NCI-H2107 treated with DMSO at 0.1 percent for 48 hours (cell line): Measurements from ENCODE around the gene RPS3.

Experiments
- DNase-seq: peaks from one replicate; lab custom pipeline; 2025; ENCODE audit not compliant: unreplicated experiment; lab: John Stamatoyannopoulos, UW

RPS3 gene

DNA sequence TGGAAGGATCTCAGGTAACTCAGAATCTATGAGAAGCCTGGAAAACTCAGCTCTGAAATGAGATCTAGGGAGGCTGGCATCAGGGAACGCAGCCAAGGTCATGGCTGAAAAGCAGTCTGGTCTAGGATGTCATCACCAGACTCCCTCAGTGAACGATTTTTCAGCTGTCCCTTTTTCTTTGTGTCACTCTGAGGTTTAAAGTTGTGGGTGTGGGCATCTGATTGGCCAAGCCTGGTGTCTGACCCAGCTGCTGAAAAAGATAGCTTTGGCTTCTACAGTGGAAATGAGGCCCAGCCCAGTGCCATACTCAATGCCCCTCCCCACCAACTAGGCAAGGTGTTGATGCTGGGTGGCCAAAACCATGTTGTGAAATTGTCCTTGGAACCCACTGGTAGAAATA is 14.5 kb downstream of the RPS3 start:
- peak; percentile 33 for DNase-seq

DNA sequence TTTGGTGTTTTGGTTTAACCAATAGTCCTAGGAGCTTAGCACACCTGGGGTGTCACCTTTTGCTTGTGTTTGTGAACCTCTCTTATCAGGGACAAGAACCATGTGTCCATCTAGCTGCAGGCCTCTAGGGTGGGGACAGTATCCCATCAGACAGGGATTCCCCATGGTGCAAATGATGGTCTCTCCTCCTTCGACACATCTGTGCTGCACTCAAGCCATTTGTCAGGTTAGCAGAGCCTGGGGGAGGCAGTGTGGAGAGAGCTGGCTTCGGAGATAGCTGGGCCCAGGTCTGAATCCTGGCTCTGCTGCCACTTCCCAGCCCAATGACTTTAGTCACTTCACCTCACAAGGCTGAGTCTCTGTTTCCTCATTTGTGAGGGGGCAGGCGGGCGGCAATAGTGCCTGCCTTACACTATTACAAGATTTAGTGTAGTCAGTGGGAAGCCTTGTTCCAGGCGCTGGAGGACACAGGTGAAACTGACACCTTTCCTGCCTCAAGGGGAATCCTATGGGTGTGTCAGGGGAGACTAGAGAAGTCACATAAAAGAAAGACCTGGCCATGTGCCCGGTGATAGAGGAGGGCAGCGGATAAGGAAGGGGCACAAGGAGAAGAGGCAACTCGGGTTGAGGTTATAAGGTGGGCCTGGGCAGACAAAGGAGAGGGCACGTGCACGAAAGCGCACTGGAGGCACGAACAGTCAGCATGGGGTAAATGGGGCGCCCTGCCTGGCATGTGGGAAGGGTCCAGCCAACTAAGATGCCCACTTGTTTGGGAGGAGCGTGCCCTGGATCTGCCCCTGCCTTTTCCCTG is 21.1 kb downstream of the RPS3 start:
- DNase-seq = peak; percentile 8

DNA sequence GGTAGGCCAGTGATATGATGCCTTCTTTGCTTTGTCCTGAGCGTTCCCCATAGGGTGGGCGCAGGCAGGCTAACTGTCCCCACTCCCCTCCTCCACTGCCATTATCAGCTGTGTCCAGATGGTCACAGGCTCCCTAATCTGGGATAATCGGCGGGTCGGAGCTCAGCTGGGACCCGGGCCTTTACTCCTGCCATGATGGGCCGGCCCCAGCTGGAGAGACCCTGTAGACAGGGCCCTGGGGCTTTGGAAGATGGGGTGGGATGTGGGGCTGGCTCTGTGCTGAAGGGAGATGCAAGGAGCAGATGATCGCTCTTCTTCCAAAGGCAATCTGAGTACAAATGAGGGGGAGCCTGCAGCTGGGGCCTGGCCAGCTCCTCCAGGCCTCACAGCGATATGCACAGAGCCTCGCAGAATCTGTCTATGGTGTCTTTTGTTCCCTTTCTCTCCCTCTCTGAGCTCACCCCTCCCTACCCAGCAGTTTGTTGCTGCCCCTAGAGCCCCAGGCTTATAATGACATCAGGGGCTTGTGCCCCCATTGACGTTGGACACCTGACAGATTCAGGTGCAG is 21.8 kb downstream of the RPS3 start:
- no peak for DNase-seq

DNA sequence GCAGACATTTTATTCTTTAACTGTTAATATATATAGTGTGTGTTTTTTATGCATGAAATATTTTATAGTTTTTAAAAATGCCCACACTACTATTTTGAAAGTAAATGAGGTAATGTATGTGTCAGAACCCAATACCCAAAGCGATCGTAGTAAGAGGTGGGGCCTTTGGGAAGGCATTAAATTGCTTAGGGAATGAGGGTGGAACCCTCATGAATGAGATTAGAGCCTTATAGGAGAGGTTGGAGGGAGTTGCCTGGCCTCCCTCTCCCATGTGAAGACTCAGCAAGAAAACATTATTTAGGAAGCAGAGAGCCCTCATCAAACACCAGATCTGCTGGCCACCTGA is 22.6 kb downstream of the RPS3 start:
- DNase-seq = no peak

DNA sequence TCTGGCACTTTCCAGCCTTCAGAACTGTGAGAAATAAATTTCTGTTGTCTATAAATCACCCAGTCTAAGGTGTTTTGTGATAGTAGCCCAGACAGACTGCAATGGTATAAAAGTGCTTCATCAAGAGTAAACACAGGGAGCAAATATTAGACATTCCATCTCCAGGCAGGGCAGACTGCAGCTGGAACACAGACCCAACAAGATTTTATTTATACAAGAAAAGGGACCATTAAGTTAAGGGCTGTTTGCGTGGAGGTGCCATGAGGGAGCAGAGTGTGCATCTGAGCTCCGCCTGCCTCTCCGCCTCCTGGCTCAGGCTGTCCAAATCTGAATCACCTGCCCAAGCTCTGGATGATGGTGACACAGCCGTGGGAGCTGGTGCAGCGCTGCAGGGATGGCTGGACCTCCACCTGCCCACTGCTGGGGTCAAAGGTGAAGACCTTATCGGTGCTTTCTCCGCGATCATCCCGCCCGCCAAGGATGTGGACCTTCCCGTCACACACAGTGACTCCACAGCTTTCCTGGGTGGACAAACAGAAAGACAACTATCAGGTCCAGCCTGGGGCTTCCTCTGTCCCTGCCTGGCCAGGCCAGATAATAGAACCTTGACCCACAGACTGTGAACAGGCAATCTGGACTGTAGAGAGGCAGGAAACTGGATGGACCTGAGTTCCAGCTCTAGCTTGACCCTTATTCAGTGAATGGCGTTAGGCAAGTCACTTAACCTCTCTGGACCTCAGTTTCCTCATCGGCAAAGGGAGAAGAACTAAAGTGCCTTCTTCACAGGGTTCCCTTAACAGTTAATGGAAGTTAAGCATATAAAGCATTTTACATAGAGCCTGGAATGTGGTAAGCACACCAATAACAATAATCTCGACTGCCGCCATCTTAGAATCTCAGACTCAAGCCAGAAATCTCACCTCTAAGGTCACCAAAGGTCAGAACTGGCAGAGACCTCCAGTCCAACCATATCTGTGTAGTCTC is 23.2 kb downstream of the RPS3 start:
- DNase-seq = peak; percentile 6

DNA sequence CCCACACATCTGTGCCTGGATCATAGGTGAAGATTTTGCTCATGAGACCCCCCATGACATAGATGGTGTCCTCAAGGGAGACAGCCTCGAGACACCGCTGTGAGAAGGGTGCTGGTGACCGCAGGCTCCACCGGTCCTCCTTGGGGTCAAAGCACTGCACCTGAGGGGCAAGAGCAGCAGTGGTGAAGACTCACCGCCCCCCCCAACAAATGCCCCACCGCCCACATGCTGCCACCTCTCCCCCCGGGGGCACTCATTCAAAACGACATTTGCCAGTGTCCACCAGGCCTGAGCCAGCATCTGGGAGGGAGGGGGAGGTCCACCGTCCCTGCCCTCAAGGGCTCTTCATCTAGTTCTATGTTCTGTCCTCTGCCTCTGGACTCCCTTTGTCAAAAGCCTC is 24.4 kb downstream of the RPS3 start:
- no peak for DNase-seq

DNA sequence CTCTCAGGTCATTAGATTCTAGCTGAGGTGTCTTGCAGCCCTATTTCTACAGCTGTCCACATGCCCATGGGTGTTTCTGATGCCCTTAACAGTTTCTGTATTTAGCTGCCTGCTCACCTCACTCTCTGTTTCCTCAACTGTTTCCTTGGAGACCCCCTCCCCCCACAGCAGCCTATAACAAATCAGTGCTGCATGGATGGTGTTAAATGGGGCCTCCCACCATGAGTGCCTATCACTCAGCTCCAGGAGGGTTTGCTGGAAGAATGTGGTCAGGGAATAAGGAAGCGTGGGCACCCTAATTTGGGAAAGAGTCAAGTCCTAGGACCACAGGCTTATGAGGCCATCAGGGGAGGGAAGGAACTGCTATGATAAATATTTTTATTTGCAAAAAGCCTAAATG is 25.1 kb downstream of the RPS3 start:
- no peak for DNase-seq

DNA sequence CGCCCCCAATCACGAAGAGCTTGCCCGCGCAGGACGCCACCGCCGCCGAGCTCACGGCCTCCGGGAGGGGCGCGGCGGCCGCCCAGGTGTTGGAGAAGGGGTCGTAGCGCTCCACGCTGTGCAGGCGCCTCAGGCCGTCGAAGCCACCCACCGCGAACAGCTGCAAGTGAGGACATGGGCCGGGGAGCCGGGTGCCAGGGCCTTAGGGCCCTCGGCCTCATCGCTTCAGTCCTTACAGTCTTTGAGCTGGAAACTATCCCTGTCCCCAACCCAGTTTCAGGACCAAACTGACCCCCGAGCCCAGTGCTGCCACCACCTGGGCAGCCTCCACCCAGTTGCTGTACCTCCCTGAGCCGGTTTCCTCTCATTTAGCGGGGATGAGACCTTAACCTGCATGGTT is 26.1 kb downstream of the RPS3 start:
- no peak for DNase-seq

DNA sequence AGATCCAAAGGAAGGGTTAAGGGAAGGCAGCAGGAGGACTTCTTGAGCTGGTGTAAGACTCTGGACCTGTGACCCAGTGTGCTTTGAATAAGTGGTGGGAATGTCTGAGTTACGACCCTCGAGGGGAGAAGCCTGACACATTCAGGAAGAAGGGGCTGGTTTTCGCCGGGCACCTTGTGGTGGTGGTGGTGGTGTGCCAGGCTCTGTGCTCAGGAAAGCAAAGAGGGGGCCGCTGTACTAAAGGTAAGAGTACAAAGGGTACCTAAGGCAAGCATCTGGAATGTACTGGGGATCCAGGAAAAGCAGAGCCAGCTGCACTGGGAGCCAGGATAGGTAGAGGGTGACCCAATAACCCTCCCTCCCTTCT is 27.4 kb downstream of the RPS3 start:
- no peak for DNase-seq

DNA sequence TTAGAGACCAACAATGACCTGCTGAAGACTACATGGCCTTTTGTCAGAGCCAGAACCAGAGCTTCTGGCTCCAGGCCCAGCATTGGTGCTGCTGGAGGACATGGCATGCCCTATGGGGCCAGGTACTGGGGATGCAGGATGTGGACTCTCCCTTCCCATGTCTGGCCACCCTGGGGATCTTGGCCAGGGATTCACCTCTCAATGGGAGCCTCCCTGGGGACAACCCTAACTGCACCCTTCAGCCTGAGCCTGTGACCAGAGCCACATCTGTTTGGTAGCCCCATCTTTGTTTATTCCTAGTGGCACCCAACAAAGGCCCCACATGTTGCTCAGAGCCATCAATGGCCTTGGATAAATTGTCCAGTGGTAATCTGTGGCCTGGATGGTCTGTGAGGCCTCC is 27.9 kb downstream of the RPS3 start:
- DNase-seq = no peak

DNA sequence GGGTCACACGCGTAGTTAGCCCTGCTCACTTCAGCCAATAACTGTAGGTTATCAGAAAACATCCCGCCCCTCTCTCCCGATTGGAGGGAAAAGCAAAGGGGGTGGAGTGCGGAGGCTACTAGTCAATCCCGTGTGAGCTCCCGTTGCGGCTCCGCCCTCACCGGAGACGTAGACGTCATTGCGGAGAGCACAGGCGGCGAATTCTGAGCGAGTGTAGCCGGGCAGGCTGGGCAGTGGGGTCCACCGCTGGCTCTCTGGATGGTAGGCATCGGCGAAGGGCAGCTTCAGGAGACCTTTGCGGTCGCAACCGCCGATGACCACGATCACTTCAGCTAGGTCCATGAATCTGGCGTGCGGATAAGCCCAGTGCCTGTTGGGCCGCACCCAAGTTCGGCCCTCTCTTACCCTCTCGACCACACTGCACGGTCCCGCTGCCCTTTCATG is 29.0 kb downstream of the RPS3 start:
- DNase-seq = no peak

DNA sequence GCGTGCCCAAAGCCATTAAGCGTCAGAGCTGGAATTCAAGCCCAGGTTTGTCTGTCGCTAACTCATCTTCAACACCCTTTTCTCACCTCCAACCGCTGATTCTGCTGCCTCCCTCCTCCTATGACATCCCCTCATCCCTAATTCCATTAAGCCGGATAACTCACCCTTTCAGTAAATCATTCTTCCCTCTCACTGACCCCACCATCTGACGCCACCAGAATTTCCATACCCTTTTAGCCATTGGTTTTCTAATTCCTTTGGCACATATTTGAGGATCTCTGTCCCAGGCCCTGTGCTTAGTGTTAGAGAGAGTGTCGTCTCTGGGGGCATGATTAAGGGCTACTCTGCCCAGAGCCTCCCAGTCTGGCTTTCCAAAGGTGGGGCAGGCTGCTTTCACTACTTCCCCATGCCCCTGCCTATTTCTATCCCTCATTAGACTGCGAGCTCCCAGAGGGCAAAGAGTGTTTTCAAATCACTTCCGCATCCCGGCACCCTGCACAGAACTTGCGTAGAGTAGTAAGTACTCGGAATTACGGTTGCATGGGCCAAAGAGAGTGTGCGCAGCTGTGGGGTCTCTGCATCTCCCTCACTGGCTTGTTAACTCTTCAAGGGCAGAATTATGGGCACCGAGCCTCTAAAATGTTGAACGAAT is 29.8 kb downstream of the RPS3 start:
- no peak for DNase-seq

DNA sequence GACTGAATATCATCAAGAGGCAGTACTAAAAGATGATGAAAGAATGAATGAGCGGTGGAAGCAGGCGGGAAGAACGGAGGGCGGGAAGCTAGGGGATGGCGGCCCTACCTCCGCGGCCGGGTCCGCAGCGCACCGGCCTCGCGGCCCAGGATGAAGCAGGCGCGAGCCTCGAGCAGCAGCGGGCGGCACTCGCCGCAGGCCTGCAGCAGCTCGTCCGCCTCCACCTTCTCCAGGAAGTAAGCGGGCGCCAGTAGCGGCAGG is 30.3 kb downstream of the RPS3 start:
- no peak for DNase-seq

DNA sequence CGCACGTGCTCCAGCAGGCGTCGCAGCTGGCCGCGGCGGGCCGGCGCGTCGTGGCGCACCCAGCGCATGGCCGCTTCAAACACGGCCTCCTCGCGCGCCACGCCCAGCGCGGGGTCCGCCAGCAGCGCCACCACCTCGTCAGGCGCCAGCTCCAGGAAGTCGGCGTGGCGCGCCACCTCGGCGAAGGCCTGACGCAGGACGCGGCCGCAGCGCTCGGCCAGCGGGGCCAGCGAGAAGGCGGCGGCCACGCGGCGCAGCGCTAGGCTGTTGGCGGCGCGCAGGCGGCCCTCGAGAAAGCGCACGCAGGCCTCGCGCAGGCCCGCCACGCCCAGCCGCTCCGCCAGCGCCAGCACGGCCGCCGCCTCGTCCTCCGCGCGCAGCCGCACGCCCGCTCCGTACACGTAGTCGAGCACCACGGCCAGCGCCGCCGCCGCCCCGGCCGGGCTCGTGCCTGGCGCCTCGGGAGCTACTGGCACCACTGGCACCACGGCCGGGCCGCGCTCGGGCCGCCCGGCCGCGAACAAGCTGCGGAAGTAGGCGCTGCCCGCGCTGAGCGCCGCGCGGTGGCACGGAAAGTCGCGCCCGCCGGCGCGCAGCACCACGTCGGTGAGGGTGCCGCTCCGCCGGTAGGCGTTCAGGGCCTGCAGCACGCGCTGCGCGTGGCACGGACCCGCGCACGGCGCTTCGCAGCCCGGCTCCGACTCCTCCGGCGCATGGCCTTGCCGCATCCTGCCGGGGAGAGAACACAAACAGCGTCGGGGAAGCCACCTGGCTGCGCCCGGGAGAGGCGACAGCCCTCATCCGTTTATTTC is 30.8 kb downstream of the RPS3 start:
- DNase-seq = no peak

DNA sequence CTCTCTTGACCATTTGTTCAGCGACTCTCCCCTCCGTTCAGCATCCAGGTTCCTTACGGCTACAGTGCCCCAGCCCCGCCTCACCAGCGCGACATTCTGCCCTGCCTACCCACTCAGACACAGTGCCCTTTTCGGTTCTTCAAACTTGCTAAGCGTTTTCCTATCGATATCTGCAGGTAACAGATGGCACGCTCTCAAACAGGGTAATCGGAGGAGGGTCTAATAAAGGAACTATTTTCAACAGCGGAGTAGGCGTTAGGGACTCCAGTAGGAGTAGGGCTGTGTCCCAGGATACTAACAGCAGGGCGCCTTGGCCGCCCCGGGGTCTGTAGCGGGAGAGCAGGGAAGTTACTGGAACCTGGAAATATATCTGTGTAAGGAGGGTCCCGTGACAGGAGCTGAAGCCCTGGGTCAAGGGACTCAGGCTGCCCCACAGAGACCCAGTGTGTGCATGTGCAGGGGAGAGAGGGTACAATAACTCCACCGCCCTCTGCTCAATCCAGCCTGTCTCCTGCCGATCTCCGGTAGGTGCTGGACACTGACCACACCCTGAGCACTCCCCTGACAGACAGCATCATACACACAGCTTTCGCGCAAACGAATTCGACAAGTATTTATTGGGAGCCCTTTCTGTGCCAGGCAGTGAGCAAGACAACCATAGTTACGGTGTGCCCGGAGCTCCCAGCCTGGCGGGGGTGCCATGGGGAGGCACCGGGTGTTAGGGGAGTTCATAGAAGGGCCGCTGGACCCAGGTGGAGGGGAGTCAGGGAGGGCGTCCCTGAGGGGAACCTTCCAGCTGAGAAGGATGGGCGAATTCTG is 31.6 kb downstream of the RPS3 start:
- DNase-seq = no peak

DNA sequence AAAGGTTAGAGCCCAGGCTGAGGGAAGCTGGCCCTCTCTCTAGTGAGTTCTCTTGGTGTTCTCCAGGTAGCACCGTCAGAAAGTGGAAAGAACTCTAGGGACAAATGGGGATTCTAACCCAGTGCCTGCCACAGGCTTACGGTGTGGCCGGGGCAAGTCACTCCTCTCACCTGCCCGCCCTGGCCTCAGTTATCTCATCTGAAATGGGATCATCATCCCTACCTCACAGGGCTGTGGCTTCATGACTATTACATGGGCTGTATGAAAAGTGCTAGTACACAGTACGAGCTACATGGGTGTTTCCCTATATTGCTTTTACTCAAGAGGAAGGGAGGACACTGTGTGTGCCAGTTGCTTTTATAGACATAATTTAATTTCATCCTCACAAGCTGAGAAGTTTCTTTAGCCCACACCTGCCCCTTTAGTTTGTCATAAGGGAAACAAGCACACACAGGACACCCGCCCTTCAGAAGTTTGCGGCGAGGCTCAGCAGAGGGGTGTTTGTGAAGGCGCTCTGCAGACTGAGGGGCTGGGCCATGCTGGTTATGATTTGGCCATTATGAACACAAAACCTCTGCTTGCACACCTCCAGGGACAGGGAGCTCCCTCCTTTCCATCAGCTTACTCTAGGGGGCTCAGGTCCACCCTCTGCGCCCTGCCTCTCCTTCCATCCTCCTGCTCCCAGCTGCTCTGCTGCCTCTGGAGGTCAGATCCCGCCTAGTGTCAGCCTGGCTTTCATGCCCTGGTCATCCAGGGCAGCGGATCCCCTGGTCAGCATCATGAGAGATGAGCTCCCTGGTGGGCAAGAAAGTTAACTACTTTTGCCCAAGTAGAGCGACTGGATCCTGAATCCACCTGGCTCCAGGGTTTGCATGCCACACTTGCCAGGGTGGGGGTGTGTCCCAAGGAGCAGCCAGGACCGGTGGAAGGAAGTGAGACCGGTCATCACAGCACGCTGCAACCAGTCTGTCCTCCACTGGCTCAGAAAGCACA is 32.5 kb downstream of the RPS3 start:
- no peak for DNase-seq

DNA sequence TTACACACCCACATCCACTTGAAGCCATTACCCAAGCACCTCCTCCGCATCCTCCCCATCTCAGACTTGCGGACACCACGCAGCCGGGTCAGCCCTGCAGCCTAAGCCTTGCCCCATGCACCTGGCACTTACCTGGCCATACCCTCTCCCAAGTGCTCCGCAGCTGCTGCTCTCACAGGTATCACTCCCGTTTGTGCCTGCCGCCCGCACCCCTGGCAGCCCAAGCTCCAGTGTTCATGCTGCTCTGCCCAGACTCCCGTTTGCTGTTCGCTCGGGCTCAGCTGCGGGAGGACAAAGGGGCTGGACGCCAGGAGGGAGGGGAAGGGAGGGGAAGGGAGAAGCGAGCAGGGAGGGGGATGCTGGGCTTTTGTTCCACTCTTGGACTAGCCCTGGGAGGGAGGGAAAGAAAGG is 33.6 kb downstream of the RPS3 start, which contains the start of gene KLHL35:
Gene KLHL35, minus strand, starts transcription at position 293 of the 411 bp plus-strand sequence. CDS start 2,574 bp downstream, outside the sequence.
- peak; percentile 16 for DNase-seq

DNA sequence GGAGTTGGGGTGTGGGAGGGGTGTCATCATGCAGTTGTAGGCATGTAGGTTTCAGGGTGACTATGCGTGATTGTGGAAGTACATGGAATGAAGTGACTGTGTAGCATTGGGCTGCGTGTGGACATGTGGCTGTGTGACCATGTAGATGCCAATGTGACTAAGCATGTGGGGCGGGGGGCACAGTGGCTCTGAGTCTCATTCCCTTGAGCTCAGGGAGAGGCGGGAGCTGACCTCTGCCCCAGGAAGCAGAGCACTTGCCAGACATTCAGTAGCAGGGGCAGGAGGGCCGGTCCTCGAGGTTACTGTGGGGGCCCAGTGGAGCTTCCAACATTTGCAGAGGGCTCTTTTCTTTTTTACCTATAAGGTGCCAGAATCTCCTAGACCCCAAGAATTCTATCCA is 34.1 kb downstream of the RPS3 start:
- DNase-seq = no peak

DNA sequence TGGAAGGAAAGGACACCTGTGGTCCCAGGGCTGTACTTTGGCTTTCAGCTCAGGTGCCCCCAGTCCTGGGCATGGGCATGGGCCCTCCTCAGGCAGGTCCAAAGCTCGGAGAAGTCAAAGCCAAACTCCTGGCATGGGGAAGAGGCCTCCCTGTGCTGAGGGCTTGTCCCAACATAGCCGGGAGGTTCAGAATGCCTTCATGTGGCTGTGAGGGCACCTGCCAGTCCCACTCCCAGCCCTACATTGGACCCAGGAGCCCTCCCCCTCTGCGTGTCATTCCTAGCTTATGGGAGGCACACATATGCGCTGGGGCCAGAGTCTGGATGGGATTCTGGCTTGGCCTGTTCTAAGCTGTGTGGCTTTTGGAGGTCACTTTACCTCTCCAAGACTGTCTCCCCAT is 34.7 kb downstream of the RPS3 start:
- DNase-seq = no peak
